ENCODE results near the gene NPIPB2.
"Not testable (repeated sequence)": the region's sequence is repeated elsewhere in the genome, so short reads cannot be mapped to it uniquely, and the experiment has no call there.

GRCh38 chr16:11953576-11953975 lies 11.7 kb upstream of the NPIPB2 start:
- not testable (repeated sequence) for TF ChIP-seq CTCF (IDR thresholded peaks at IDR 0.05; ENCODE audit: low read length); EZH2 (optimal IDR thresholded peaks at IDR 0.05; ENCODE audit: low read depth, low read length); EZH2phosphoT487 (IDR thresholded peaks at IDR 0.05; ENCODE audit: low read length)
